NT2/D1 (cell line): ENCODE data around the gene TLE4.

Experiments used
- SUZ12 ChIP-seq: IDR thresholded peaks from 2 replicates; pipeline ENCODE4 v1.6.1; 2011; ENCODE audit not compliant: insufficient read length, insufficient read depth; ENCODE audit errors: extremely low read depth
- ZNF274 ChIP-seq: IDR thresholded peaks from 2 replicates; pipeline ENCODE4 v1.6.1; 2011; ENCODE audit warnings: mild to moderate bottlenecking, low read depth, low read length

GRCh38 chr9:79663878-79664277 lies 92.1 kb downstream of the TLE4 start:
- TF ChIP-seq SUZ12 (no peak), ZNF274 (no peak)
